H1 (cell line): ENCODE data around the gene MARS1. TPM values are rescaled to one million over a fixed set of nuclear protein-coding genes. Genes with fewer than 3 reads are reported as not detected.

ENCODE experiments used
- ATF3 ChIP-seq: IDR thresholded peaks from 2 replicates; pipeline ENCODE4 v1.6.1; 2011; ENCODE audit warnings: low read depth, mild to moderate bottlenecking, low read length; ENCODE audit not compliant: insufficient read depth
- BCL11A ChIP-seq, 2 experiments: IDR thresholded peaks; one replicate each; pipeline ENCODE4 v1.6.1; 2011; ENCODE audit warnings: low read depth in 2 of 2, low read length in 2 of 2, mild to moderate bottlenecking in 2 of 2
- CHD7 ChIP-seq: fragments of 300-600 bp; sonication (generic); IDR thresholded peaks from 2 replicates; pipeline ENCODE4 v1.7.1; 2012; ENCODE audit warnings: low read length, moderate library complexity, mild to moderate bottlenecking, inconsistent platforms; ENCODE audit not compliant: insufficient replicate concordance
- CTBP2 ChIP-seq: IDR thresholded peaks from 2 replicates; pipeline ENCODE4 v1.7.0; 2011; ENCODE audit warnings: borderline replicate concordance, mild to moderate bottlenecking, moderate library complexity, mixed read lengths, low read length; ENCODE audit not compliant: insufficient read depth, insufficient read length
- E2F6 ChIP-seq: IDR thresholded peaks from 2 replicates; pipeline ENCODE4 v1.6.1; 2012; ENCODE audit warnings: inconsistent platforms
- MAFK ChIP-seq: IDR thresholded peaks from 2 replicates; pipeline ENCODE4 v1.6.1; 2012; ENCODE audit warnings: low read depth, mild to moderate bottlenecking, improper control_type of control experiment, low read length
- PHF8 ChIP-seq: fragments of 200-600 bp; sonication (generic); conservative IDR thresholded peaks from 2 replicates; pipeline ENCODE4 v1.7.1; 2012; ENCODE audit warnings: low read depth, mild to moderate bottlenecking, inconsistent platforms, low read length, moderate library complexity
- ZNF274 ChIP-seq: IDR thresholded peaks from 2 replicates; pipeline ENCODE4 v1.7.0; 2012; ENCODE audit warnings: low read length, borderline replicate concordance; ENCODE audit errors: extremely low read depth
- polyA plus RNA-seq, 7 experiments: library from polyadenylated mRNA; depleted of rRNA in 3 of 7; stranded (reverse) in 5 of 7; unstranded in 2 of 7; fragments of >200 nt in 5 of 7; fragments of 200-250 nt in 2 of 7; gene quantifications; 1 replicate in 5 of 7; 2 replicates in 1 of 7; 4 replicates in 1 of 7; pipeline versions ENCODE4 v1.2.1 to v1.2.3, GENCODE V29; 2011 to 2013; ENCODE audit warnings: missing spikeins in 2 of 7, mixed read lengths in 2 of 7
- total RNA-seq: library from RNA; stranded (reverse); fragmentation: NEBNext Ultra II Directional; extraction: Animal tissue kit (Norgen Biotek cat#: 25700); gene quantifications from 2 replicates; pipeline ENCODE4 v1.2.1, GENCODE V29; 2021

MARS1 gene
- total and polyA plus RNA-seq, 2 of the 8 experiments (the other 6 are each of a cell fraction or from before 2014, with no cell fraction given): 194 to 407 TPM

GRCh38 chr12:57520053-57520818 lies 32.4 kb downstream of the MARS1 start, which contains the start of gene DDIT3 (continued):
- TF ChIP-seq CHD7 (no peak), PHF8 (peak; percentile 80), MAFK (no peak), CTBP2 (no peak), ZNF274 (no peak), BCL11A (IDR thresholded peaks at IDR 0.05; ENCODE audit: low read depth in 2 of 2, low read length in 2 of 2) (no peak), ATF3 (no peak), E2F6 (no peak)
